ENCODE data around the gene CYFIP1.

CYFIP1 gene

DNA sequence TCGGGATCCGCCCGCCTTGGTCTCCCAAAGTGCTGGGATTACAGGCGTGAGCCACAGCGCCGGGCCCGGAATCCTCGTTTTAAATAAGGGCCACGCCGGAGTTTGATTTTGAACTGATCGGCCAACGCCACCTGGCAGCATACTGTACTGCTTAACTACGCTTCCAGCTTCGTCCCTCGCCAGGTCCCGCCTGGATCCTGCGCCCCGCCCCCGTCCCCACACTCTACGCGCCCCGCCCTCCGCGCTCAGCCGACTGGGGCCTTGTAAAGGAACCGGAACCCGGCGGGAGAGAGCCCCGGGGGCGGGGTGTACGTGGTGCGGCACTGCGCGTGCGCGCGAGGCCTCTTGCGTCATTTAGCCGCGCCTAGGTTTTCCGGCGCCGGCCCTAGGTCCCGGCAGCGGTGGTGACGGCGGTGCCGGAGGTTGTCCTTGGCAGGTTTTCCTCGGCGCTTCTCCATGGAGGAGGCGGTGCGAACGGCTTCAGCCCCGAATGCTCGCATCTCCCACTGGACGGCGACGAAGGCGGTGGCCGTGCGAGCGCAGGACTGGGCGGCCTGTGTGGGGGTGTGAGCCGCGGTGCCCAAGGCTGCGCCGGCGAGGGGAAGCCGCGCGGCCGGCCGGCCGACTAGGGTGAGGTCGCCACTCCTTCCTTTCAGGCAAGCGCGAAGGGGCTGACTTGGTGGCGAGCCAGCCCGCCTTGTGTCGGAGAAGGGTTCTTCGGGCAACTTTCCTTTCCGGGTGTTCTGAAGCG is 141.7 kb downstream of the CYFIP1 start, which contains the start of gene NIPA2 (continued):
- TF ChIP-seq, protein P1, sequence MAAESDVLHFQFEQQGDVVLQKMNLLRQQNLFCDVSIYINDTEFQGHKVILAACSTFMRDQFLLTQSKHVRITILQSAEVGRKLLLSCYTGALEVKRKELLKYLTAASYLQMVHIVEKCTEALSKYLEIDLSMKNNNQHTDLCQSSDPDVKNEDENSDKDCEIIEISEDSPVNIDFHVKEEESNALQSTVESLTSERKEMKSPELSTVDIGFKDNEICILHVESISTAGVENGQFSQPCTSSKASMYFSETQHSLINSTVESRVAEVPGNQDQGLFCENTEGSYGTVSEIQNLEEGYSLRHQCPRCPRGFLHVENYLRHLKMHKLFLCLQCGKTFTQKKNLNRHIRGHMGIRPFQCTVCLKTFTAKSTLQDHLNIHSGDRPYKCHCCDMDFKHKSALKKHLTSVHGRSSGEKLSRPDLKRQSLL (tag by site-specific recombination; IDR thresholded peaks at IDR 0.05), result no peak
- TF ChIP-seq ZNF776 (tag by site-specific recombination; IDR thresholded peaks at IDR 0.05; ENCODE audit: borderline replicate concordance) (no peak), ZNF121 (tag by site-specific recombination; IDR thresholded peaks at IDR 0.05) (no peak), ZNF521 (tag by site-specific recombination; IDR thresholded peaks at IDR 0.05) (no peak), ZNF610 (tag by site-specific recombination; IDR thresholded peaks at IDR 0.05; ENCODE audit: borderline replicate concordance) (no peak), ZNF302 (tag by site-specific recombination; IDR thresholded peaks at IDR 0.05; ENCODE audit: low read depth) (no peak), ZNF223 (tag by site-specific recombination; IDR thresholded peaks at IDR 0.05) (peak; percentile 75), ZFP69B (tag by site-specific recombination; IDR thresholded peaks at IDR 0.05) (no peak), ZNF292 (tag by site-specific recombination; IDR thresholded peaks at IDR 0.05; ENCODE audit: borderline replicate concordance, low read depth) (no peak), ZNF350 (tag by site-specific recombination; IDR thresholded peaks at IDR 0.05) (no peak), ZNF529 (tag by site-specific recombination; IDR thresholded peaks at IDR 0.05; ENCODE audit: insufficient replicate concordance) (no peak), ZNF701 (tag by site-specific recombination; IDR thresholded peaks at IDR 0.05) (no peak), ZNF830 (tag by site-specific recombination; IDR thresholded peaks at IDR 0.05; ENCODE audit: low read depth) (no peak), ZNF341 (tag by site-specific recombination; IDR thresholded peaks at IDR 0.05; ENCODE audit: low read depth) (peak; percentile 11; the same call in 1 of the 2 replicates), ZSCAN30 (tag by site-specific recombination; IDR thresholded peaks at IDR 0.05) (no peak), ZNF747 (tag by site-specific recombination; IDR thresholded peaks at IDR 0.05) (no peak), ZFHX2 (tag by site-specific recombination; conservative IDR thresholded peaks at IDR 0.05) (no peak), HOXC10 (CRISPR knock-in tag; IDR thresholded peaks at IDR 0.05) (no peak), ZNF202 (tag by site-specific recombination; IDR thresholded peaks at IDR 0.05; ENCODE audit: borderline replicate concordance) (no peak), KLF16 (tag by site-specific recombination; IDR thresholded peaks at IDR 0.05) (no peak; the same call in 1 of the 2 replicates), ZNF24 (tag by site-specific recombination; IDR thresholded peaks at IDR 0.05) (no peak), ZNF214 (tag by site-specific recombination; IDR thresholded peaks at IDR 0.05; ENCODE audit: borderline replicate concordance) (no peak), ZNF391 (tag by site-specific recombination; IDR thresholded peaks at IDR 0.05; ENCODE audit: borderline replicate concordance, low read depth) (no peak), ZNF433 (tag by site-specific recombination; IDR thresholded peaks at IDR 0.05; ENCODE audit: low read depth) (no peak), ZNF174 (tag by site-specific recombination; IDR thresholded peaks at IDR 0.05) (no peak), ZNF654 (tag by site-specific recombination; IDR thresholded peaks at IDR 0.05; ENCODE audit: low read depth) (no peak), ZNF571 (tag by site-specific recombination; IDR thresholded peaks at IDR 0.05) (no peak)
- TF ChIP-seq, protein P2, sequence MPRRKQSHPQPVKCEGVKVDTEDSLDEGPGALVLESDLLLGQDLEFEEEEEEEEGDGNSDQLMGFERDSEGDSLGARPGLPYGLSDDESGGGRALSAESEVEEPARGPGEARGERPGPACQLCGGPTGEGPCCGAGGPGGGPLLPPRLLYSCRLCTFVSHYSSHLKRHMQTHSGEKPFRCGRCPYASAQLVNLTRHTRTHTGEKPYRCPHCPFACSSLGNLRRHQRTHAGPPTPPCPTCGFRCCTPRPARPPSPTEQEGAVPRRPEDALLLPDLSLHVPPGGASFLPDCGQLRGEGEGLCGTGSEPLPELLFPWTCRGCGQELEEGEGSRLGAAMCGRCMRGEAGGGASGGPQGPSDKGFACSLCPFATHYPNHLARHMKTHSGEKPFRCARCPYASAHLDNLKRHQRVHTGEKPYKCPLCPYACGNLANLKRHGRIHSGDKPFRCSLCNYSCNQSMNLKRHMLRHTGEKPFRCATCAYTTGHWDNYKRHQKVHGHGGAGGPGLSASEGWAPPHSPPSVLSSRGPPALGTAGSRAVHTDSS (tag by site-specific recombination; IDR thresholded peaks at IDR 0.05), result no peak
- TF ChIP-seq, protein P3, sequence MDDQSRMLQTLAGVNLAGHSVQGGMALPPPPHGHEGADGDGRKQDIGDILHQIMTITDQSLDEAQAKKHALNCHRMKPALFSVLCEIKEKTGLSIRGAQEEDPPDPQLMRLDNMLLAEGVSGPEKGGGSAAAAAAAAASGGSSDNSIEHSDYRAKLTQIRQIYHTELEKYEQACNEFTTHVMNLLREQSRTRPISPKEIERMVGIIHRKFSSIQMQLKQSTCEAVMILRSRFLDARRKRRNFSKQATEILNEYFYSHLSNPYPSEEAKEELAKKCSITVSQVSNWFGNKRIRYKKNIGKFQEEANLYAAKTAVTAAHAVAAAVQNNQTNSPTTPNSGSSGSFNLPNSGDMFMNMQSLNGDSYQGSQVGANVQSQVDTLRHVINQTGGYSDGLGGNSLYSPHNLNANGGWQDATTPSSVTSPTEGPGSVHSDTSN (CRISPR knock-in tag; IDR thresholded peaks at IDR 0.05), result no peak; the same call in 1 of the 2 replicates
- TF ChIP-seq, protein P4, sequence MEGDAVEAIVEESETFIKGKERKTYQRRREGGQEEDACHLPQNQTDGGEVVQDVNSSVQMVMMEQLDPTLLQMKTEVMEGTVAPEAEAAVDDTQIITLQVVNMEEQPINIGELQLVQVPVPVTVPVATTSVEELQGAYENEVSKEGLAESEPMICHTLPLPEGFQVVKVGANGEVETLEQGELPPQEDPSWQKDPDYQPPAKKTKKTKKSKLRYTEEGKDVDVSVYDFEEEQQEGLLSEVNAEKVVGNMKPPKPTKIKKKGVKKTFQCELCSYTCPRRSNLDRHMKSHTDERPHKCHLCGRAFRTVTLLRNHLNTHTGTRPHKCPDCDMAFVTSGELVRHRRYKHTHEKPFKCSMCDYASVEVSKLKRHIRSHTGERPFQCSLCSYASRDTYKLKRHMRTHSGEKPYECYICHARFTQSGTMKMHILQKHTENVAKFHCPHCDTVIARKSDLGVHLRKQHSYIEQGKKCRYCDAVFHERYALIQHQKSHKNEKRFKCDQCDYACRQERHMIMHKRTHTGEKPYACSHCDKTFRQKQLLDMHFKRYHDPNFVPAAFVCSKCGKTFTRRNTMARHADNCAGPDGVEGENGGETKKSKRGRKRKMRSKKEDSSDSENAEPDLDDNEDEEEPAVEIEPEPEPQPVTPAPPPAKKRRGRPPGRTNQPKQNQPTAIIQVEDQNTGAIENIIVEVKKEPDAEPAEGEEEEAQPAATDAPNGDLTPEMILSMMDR (tag by site-specific recombination; IDR thresholded peaks at IDR 0.05), result 0 out of 2 replicates have a peak, but pooled peaks have one; percentile 12
- TF ChIP-seq, protein P5, sequence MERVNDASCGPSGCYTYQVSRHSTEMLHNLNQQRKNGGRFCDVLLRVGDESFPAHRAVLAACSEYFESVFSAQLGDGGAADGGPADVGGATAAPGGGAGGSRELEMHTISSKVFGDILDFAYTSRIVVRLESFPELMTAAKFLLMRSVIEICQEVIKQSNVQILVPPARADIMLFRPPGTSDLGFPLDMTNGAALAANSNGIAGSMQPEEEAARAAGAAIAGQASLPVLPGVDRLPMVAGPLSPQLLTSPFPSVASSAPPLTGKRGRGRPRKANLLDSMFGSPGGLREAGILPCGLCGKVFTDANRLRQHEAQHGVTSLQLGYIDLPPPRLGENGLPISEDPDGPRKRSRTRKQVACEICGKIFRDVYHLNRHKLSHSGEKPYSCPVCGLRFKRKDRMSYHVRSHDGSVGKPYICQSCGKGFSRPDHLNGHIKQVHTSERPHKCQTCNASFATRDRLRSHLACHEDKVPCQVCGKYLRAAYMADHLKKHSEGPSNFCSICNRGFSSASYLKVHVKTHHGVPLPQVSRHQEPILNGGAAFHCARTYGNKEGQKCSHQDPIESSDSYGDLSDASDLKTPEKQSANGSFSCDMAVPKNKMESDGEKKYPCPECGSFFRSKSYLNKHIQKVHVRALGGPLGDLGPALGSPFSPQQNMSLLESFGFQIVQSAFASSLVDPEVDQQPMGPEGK (tag by site-specific recombination; IDR thresholded peaks at IDR 0.05), result peak; percentile 80

Data from HEK293 (cell line).